Measurements from ENCODE around the gene OR1I1.

DNA sequence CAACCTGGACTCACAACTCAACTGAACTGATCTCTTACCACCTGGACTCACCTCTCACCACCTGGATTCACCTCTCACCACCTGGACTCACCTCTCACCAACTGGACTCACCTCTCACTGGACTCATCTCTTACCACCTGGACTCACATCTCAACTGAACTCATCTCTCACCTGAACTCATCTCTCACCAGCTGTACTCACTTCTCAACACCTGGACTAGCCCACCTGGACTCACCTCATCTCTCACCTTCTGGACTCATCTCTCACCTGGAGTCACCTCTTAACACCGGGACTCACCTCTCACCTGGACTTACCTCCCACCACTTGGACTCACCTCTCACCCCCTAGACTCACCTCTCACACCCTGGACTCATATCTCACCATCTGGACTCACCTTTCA is 40.0 kb upstream of the OR1I1 start:
- no peak for TF ChIP-seq TEAD4 (CRISPR knock-in tag; IDR thresholded peaks at IDR 0.05)
- TF ChIP-seq, protein P1, sequence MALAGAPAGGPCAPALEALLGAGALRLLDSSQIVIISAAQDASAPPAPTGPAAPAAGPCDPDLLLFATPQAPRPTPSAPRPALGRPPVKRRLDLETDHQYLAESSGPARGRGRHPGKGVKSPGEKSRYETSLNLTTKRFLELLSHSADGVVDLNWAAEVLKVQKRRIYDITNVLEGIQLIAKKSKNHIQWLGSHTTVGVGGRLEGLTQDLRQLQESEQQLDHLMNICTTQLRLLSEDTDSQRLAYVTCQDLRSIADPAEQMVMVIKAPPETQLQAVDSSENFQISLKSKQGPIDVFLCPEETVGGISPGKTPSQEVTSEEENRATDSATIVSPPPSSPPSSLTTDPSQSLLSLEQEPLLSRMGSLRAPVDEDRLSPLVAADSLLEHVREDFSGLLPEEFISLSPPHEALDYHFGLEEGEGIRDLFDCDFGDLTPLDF (CRISPR knock-in tag; IDR thresholded peaks at IDR 0.05), result no peak
- TF ChIP-seq, protein P2, sequence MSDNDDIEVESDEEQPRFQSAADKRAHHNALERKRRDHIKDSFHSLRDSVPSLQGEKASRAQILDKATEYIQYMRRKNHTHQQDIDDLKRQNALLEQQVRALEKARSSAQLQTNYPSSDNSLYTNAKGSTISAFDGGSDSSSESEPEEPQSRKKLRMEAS (CRISPR knock-in tag; IDR thresholded peaks at IDR 0.05), result no peak
- TF ChIP-seq, protein P3, sequence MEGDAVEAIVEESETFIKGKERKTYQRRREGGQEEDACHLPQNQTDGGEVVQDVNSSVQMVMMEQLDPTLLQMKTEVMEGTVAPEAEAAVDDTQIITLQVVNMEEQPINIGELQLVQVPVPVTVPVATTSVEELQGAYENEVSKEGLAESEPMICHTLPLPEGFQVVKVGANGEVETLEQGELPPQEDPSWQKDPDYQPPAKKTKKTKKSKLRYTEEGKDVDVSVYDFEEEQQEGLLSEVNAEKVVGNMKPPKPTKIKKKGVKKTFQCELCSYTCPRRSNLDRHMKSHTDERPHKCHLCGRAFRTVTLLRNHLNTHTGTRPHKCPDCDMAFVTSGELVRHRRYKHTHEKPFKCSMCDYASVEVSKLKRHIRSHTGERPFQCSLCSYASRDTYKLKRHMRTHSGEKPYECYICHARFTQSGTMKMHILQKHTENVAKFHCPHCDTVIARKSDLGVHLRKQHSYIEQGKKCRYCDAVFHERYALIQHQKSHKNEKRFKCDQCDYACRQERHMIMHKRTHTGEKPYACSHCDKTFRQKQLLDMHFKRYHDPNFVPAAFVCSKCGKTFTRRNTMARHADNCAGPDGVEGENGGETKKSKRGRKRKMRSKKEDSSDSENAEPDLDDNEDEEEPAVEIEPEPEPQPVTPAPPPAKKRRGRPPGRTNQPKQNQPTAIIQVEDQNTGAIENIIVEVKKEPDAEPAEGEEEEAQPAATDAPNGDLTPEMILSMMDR (IDR thresholded peaks at IDR 0.05), result no peak
- TF ChIP-seq, protein P4, sequence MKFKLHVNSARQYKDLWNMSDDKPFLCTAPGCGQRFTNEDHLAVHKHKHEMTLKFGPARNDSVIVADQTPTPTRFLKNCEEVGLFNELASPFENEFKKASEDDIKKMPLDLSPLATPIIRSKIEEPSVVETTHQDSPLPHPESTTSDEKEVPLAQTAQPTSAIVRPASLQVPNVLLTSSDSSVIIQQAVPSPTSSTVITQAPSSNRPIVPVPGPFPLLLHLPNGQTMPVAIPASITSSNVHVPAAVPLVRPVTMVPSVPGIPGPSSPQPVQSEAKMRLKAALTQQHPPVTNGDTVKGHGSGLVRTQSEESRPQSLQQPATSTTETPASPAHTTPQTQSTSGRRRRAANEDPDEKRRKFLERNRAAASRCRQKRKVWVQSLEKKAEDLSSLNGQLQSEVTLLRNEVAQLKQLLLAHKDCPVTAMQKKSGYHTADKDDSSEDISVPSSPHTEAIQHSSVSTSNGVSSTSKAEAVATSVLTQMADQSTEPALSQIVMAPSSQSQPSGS (CRISPR knock-in tag; IDR thresholded peaks at IDR 0.05; ENCODE audit: borderline replicate concordance, low read depth), result no peak
- TF ChIP-seq, protein P5, sequence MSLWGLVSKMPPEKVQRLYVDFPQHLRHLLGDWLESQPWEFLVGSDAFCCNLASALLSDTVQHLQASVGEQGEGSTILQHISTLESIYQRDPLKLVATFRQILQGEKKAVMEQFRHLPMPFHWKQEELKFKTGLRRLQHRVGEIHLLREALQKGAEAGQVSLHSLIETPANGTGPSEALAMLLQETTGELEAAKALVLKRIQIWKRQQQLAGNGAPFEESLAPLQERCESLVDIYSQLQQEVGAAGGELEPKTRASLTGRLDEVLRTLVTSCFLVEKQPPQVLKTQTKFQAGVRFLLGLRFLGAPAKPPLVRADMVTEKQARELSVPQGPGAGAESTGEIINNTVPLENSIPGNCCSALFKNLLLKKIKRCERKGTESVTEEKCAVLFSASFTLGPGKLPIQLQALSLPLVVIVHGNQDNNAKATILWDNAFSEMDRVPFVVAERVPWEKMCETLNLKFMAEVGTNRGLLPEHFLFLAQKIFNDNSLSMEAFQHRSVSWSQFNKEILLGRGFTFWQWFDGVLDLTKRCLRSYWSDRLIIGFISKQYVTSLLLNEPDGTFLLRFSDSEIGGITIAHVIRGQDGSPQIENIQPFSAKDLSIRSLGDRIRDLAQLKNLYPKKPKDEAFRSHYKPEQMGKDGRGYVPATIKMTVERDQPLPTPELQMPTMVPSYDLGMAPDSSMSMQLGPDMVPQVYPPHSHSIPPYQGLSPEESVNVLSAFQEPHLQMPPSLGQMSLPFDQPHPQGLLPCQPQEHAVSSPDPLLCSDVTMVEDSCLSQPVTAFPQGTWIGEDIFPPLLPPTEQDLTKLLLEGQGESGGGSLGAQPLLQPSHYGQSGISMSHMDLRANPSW (CRISPR knock-in tag; conservative IDR thresholded peaks at IDR 0.05; ENCODE audit: low read depth), result no peak
- TF ChIP-seq ESRRA (CRISPR knock-in tag; IDR thresholded peaks at IDR 0.05; ENCODE audit: borderline replicate concordance), result no peak
- TF ChIP-seq NFYB (CRISPR knock-in tag; conservative IDR thresholded peaks at IDR 0.05; ENCODE audit: low read depth), result no peak
